OCI-LY1 (cell line): ENCODE data around the gene BRD4.

Experiments
- H2AFZ ChIP-seq: fragments of 200-600 bp; sonication (generic), shearing (Covaris generic); 2 replicates; pipeline ENCODE4 v1.6.0; 2014; ENCODE audit warnings: antibody characterized with exemption, mild to moderate bottlenecking, low read length
- H3F3A ChIP-seq: fragments of 200-600 bp; sonication (generic), shearing (Covaris generic); 2 replicates; pipeline ENCODE4 v1.6.0; 2014; ENCODE audit warnings: mild to moderate bottlenecking, antibody characterized with exemption, low read length, moderate library complexity; ENCODE audit not compliant: insufficient read depth
- H3K27ac ChIP-seq: fragments of 200-600 bp; sonication (generic); 2 replicates; pipeline ENCODE4 v1.5.1; 2014; ENCODE audit warnings: low read length, mixed run types, mild to moderate bottlenecking, low read depth; ENCODE audit not compliant: poor library complexity, severe bottlenecking
- H3K27me3 ChIP-seq: fragments of 200-600 bp; sonication (generic); 2 replicates; pipeline ENCODE4 v1.6.0; 2014; ENCODE audit warnings: antibody characterized with exemption, mild to moderate bottlenecking, low read length, moderate library complexity; ENCODE audit not compliant: insufficient read depth
- H3K36me3 ChIP-seq: fragments of 200-600 bp; sonication (generic); 2 replicates; pipeline ENCODE4 v1.6.1; 2014; ENCODE audit warnings: mild to moderate bottlenecking, antibody characterized with exemption, low read length, moderate library complexity, mixed read lengths; ENCODE audit not compliant: insufficient read depth
- H3K4me1 ChIP-seq: fragments of 200-600 bp; sonication (generic); 2 replicates; pipeline ENCODE4 v1.5.1; 2014; ENCODE audit warnings: mild to moderate bottlenecking, low read length, moderate library complexity; ENCODE audit not compliant: insufficient read depth, severe bottlenecking
- H3K4me2 ChIP-seq: fragments of 200-600 bp; sonication (generic), shearing (Covaris generic); 2 replicates; pipeline ENCODE4 v1.6.1; 2014; ENCODE audit warnings: low read length
- H3K4me3 ChIP-seq: fragments of 200-600 bp; sonication (generic); 2 replicates; pipeline ENCODE4 v1.5.1; 2014; ENCODE audit warnings: low read length, low read depth, mild to moderate bottlenecking, mixed read lengths; ENCODE audit not compliant: poor library complexity, severe bottlenecking
- H3K79me2 ChIP-seq: fragments of 200-600 bp; shearing (Covaris generic); 2 replicates; pipeline ENCODE4 v1.6.1; 2016; ENCODE audit warnings: mixed run types, low read length, mixed read lengths; ENCODE audit not compliant: insufficient read depth
- H3K9ac ChIP-seq: fragments of 200-600 bp; sonication (generic), shearing (Covaris generic); 2 replicates; pipeline ENCODE4 v1.6.1; 2014; ENCODE audit warnings: mild to moderate bottlenecking, low read length, mixed read lengths
- H3K9me2 ChIP-seq: fragments of 200-600 bp; sonication (generic), shearing (Covaris generic); 2 replicates; pipeline ENCODE4 v1.6.1; 2014; ENCODE audit warnings: low read depth, mild to moderate bottlenecking, low read length, mixed read lengths
- H3K9me3 ChIP-seq: fragments of 200-600 bp; shearing (Covaris generic); 2 replicates; pipeline ENCODE4 v1.6.1; 2014; ENCODE audit warnings: low read length, mixed read lengths
- H4K20me1 ChIP-seq: fragments of 200-600 bp; sonication (generic), shearing (Covaris generic); 2 replicates; pipeline ENCODE4 v1.6.0; 2016; ENCODE audit warnings: mild to moderate bottlenecking, low read length; ENCODE audit not compliant: insufficient read depth
- CTCF ChIP-seq: fragments of 200-600 bp; sonication (generic), shearing (Covaris generic); IDR thresholded peaks from 2 replicates; pipeline ENCODE4 v1.5.1; 2017; ENCODE audit warnings: mild to moderate bottlenecking, antibody characterized with exemption, low read length, moderate library complexity, mixed read lengths
- EZH2 ChIP-seq: fragments of 200-600 bp; sonication (generic), shearing (Covaris generic); IDR thresholded peaks from 2 replicates; pipeline ENCODE4 v1.8.0; 2017; ENCODE audit warnings: borderline replicate concordance, mixed run types, mild to moderate bottlenecking, antibody characterized with exemption, low read length, moderate library complexity, mixed read lengths

The BRD4 gene

GRCh38 chr19:15294561-15294990 is 37.8 kb downstream of the BRD4 start:
- peak overlapping the region; percentile 49; the same call in 1 of the 2 replicates for H3K4me2 ChIP-seq
- peak overlapping the region; percentile 15 for H3K4me3 ChIP-seq
- H4K20me1 ChIP-seq = no peaks in the 10 kb centered on the region
- H3K27me3 ChIP-seq = no peaks in the 10 kb centered on the region
- H3K9me2 ChIP-seq = no peaks in the 10 kb centered on the region
- peaks cover 91% of the 10 kb centered on the region for H3K4me1 ChIP-seq
- peaks cover 17% of the 10 kb centered on the region for H3K36me3 ChIP-seq
- TF ChIP-seq EZH2 (no peak), CTCF (no peak)
- peak overlapping the region; percentile 15; the same call in 1 of the 2 replicates for H3K9ac ChIP-seq
- no peaks in the 10 kb centered on the region for H3F3A ChIP-seq
- H3K79me2 ChIP-seq = peaks cover 98% of the 10 kb centered on the region
- H3K27ac ChIP-seq = peak overlapping the region; percentile 85
- no peak overlapping the region for H2AFZ ChIP-seq
- H3K9me3 ChIP-seq = no peaks in the 10 kb centered on the region

GRCh38 chr19:15293781-15294491 is 38.4 kb downstream of the BRD4 start:
- no peaks in the 10 kb centered on the region for H3K27me3 ChIP-seq
- H3K4me1 ChIP-seq = peaks cover 91% of the 10 kb centered on the region
- peak overlapping the region; percentile 49 for H3K4me2 ChIP-seq
- no peaks in the 10 kb centered on the region for H4K20me1 ChIP-seq
- no peak overlapping the region for H2AFZ ChIP-seq
- H3K9me2 ChIP-seq = no peaks in the 10 kb centered on the region
- H3K4me3 ChIP-seq = peak overlapping the region; percentile 15
- no peaks in the 10 kb centered on the region for H3K9me3 ChIP-seq
- H3F3A ChIP-seq = no peaks in the 10 kb centered on the region
- H3K27ac ChIP-seq = peak overlapping the region; percentile 85
- peaks cover 17% of the 10 kb centered on the region for H3K36me3 ChIP-seq
- TF ChIP-seq EZH2 (no peak), CTCF (no peak)
- H3K9ac ChIP-seq = peak overlapping the region; percentile 28; the same call in 1 of the 2 replicates
- peaks cover 95% of the 10 kb centered on the region for H3K79me2 ChIP-seq

GRCh38 chr19:15292847-15293582 is 39.3 kb downstream of the BRD4 start:
- Histone ChIP-seq H3K79me2 (peaks cover 93% of the 10 kb centered on the region), H3K9ac (peak overlapping the region; percentile 28; the same call in 1 of the 2 replicates), H3K36me3 (peaks cover 17% of the 10 kb centered on the region), H3K9me2 (no peaks in the 10 kb centered on the region), H3K9me3 (no peaks in the 10 kb centered on the region), H3K27me3 (no peaks in the 10 kb centered on the region), H3K4me3 (peak overlapping the region; percentile 15), H3K4me2 (peak overlapping the region; percentile 49), H3K27ac (peak overlapping the region; percentile 85), H3F3A (no peaks in the 10 kb centered on the region), H3K4me1 (peaks cover 91% of the 10 kb centered on the region), H4K20me1 (no peaks in the 10 kb centered on the region), H2AFZ (no peak overlapping the region)
- TF ChIP-seq EZH2 (no peak), CTCF (no peak)
